Karpas-422 (cell line): Measurements from ENCODE around the gene FAM20A. TPM values are rescaled to one million over a fixed set of nuclear protein-coding genes. Genes with fewer than 3 reads are reported as not detected.

Experiments used
- DNase-seq: peaks from one replicate; pipeline ENCODE4 v3.0.0-alpha.2; 2015
- H2AFZ ChIP-seq: fragments of 200-600 bp; sonication (generic); 2 replicates; pipeline ENCODE4 v1.6.1; 2014; ENCODE audit warnings: antibody characterized with exemption, low read length, mixed read lengths
- H3K27ac ChIP-seq: fragments of 200-600 bp; sonication (generic); 2 replicates; pipeline ENCODE4 v1.5.1; 2014; ENCODE audit warnings: mild to moderate bottlenecking, low read length, moderate library complexity
- H3K27me3 ChIP-seq: fragments of 200-600 bp; sonication (generic); 2 replicates; pipeline ENCODE4 v1.6.1; 2014; ENCODE audit warnings: low read length, mixed read lengths
- H3K36me3 ChIP-seq: fragments of 200-600 bp; sonication (generic); 2 replicates; pipeline ENCODE4 v1.6.1; 2014; ENCODE audit warnings: low read length, mixed read lengths; ENCODE audit not compliant: insufficient read depth
- H3K4me1 ChIP-seq: fragments of 200-600 bp; sonication (generic); 2 replicates; pipeline ENCODE4 v1.6.1; 2014; ENCODE audit warnings: mild to moderate bottlenecking, low read length, mixed read lengths
- H3K4me2 ChIP-seq: fragments of 200-600 bp; sonication (generic); 2 replicates; pipeline ENCODE4 v1.6.1; 2014; ENCODE audit warnings: low read length, low read depth, mild to moderate bottlenecking; ENCODE audit not compliant: poor library complexity, severe bottlenecking
- H3K4me3 ChIP-seq: fragments of 200-600 bp; sonication (generic); 2 replicates; pipeline ENCODE4 v1.5.1; 2014; ENCODE audit warnings: mild to moderate bottlenecking, antibody characterized with exemption, low read length, mixed read lengths
- H3K79me2 ChIP-seq: fragments of 200-600 bp; sonication (generic); 2 replicates; pipeline ENCODE4 v1.6.1; 2014; ENCODE audit warnings: mild to moderate bottlenecking, low read length, mixed read lengths
- H3K9ac ChIP-seq: fragments of 200-600 bp; sonication (generic); 2 replicates; pipeline ENCODE4 v1.6.0; 2014; ENCODE audit warnings: low read length
- H3K9me2 ChIP-seq: fragments of 200-600 bp; sonication (generic), shearing (Covaris generic); replicated peaks from 2 replicates; pipeline ENCODE4 v1.6.0; 2014; ENCODE audit warnings: mild to moderate bottlenecking, low read length, moderate library complexity; ENCODE audit not compliant: insufficient read depth
- H3K9me3 ChIP-seq: fragments of 300-700, 200-600 bp; sonication (generic); 2 replicates; pipeline ENCODE4 v1.6.1; 2014; ENCODE audit warnings: low read length, mixed read lengths
- H4K20me1 ChIP-seq: fragments of 200-600 bp; sonication (generic); 2 replicates; pipeline ENCODE4 v1.6.1; 2014; ENCODE audit warnings: mild to moderate bottlenecking, antibody characterized with exemption, low read length, low read depth; ENCODE audit not compliant: insufficient read depth
- total RNA-seq: library from RNA; depleted of rRNA; stranded (reverse); fragments of >200 nt; shearing (Covaris generic); gene quantifications from 2 replicates; pipeline ENCODE4 v1.2.3, GENCODE V29; 2014; ENCODE audit warnings: low replicate concordance

The FAM20A gene
- total RNA-seq, 1 experiment from 2014 or later = not detected

DNA sequence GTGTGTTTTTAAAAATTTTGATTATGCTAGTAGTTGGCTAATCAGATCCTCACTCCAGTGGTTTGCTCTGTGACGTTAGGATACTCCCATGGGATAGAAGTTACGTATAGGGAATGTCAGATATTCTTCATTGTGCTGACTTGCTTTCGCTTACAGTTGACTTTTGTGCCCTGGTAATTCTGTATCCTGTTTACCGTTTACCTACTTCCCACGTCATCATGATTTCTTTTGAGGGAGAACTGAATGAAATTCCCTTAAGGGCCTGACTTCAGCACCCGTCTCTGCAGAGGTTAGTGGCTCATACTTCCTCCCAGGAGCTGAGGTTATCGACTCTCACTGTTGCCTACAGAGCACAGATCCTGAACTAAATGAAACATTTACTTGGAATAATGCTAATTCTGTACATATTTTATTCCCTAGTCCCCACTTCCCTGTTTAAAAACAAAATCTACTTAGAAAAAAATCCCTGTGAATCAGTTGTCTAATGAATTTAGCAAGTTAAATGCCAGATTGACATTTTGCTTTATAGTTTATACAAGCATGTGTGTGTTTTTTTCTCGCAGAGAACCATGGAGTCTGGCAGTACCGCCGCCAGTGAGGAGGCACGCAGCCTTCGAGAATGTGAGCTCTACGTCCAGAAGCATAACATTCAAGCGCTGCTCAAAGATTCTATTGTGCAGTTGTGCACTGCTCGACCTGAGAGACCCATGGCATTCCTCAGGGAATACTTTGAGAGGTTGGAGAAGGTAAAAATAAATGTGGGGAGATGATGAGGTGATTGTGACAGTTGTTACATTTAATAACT is 86.1 kb downstream of the FAM20A start:
- Histone ChIP-seq H4K20me1 (peaks cover 20% of the 10 kb centered on the region), H2AFZ (no peak overlapping the region), H3K36me3 (peaks cover 51% of the 10 kb centered on the region), H3K4me3 (peak overlapping the region; percentile 76), H3K4me2 (peak overlapping the region; percentile 92), H3K9ac (0 out of 2 replicates have a peak overlapping the region, but pooled peaks have one; percentile 93), H3K27me3 (no peaks in the 10 kb centered on the region), H3K79me2 (peaks cover 75% of the 10 kb centered on the region), H3K4me1 (peaks cover 36% of the 10 kb centered on the region), H3K9me2 (no peaks in the 10 kb centered on the region), H3K27ac (0 out of 2 replicates have a peak overlapping the region, but pooled peaks have one; percentile 86), H3K9me3 (no peaks in the 10 kb centered on the region)
- no peak for DNase-seq

- Histone ChIP-seq H3K9ac (peak overlapping the region; percentile 93), H3K4me2 (peak overlapping the region; percentile 92), H2AFZ (no peak overlapping the region), H3K27ac (peak overlapping the region; percentile 86), H3K27me3 (no peaks in the 10 kb centered on the region), H3K9me2 (no peaks in the 10 kb centered on the region), H3K4me1 (peaks cover 44% of the 10 kb centered on the region), H3K79me2 (peaks cover 64% of the 10 kb centered on the region), H4K20me1 (peaks cover 20% of the 10 kb centered on the region), H3K36me3 (peaks cover 40% of the 10 kb centered on the region), H3K4me3 (peak overlapping the region; percentile 76), H3K9me3 (no peaks in the 10 kb centered on the region)
- DNase-seq = no peak
Observed at GRCh38 chr17:68513932-68514331, 87.2 kb downstream of the FAM20A start.

DNA sequence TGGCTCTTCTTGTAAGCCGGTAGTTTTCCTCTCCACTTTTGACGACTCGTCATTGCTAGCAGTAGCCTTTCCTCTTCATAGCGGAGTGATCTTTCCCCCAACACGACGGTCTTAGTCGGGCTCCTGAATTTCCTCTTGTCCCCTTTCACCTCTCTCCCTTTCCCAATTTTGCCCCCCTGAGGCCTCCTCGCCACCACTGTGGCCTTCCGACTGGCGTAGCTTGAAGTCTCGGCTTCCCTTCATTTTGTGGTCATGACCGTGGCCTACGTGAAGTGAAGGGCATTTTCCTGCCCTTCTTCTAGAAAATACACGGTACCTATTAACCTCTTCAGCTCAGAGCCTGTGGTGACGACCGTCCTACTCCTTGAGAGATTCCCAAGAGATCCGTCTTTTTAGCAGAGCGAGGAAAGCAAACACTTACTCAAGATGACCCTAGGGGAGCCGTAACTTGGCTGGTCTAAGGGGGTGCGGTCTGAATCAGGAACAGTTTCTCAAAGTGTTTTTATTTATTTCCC is 88.2 kb downstream of the FAM20A start:
- DNase-seq = peak; percentile 53
- Histone ChIP-seq H4K20me1 (peaks cover 20% of the 10 kb centered on the region), H2AFZ (no peak overlapping the region), H3K27me3 (no peaks in the 10 kb centered on the region), H3K4me1 (peaks cover 44% of the 10 kb centered on the region), H3K79me2 (peaks cover 57% of the 10 kb centered on the region), H3K36me3 (peaks cover 31% of the 10 kb centered on the region), H3K9ac (peak overlapping the region; percentile 93), H3K27ac (peak overlapping the region; percentile 86), H3K9me2 (no peaks in the 10 kb centered on the region), H3K9me3 (no peaks in the 10 kb centered on the region), H3K4me3 (peak overlapping the region; percentile 76), H3K4me2 (peak overlapping the region; percentile 92)

DNA sequence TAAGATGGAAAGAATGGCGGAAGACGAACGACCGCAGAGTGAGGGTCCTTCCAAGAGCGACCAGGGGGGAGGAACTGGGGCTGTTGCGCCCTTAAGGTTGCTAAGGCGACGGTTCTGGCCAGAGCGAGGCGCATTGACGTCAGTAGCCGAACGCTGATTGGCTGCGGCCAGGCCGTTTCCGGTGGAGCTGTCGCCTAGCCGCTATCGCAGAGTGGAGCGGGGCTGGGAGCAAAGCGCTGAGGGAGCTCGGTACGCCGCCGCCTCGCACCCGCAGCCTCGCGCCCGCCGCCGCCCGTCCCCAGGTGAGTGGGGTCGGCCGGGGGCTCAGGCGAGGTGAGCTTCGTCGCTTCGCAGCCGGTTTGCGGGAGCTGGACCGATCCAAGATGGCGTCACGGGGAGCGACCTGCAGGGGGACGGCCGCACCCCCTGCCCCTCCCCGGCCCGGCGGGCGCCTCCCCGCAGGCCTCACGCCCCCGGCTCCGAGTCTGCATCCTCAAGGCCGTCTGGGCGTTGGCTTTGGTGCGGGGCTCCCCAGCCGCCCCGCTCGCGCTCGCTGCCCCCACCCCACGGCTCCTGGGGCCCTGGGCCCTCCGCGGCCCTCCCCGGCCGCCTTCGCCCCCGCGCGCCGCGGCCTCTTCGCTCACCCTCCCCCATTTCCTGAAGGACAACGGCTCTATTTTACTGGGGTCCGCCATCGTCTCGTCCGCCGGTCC is 88.8 kb downstream of the FAM20A start, which contains the start of gene PRKAR1A:
Gene PRKAR1A (plus strand): TSS at position 184 of the 713 bp plus-strand sequence. CDS start 2,970 bp downstream, outside the sequence.
- no peaks in the 10 kb centered on the region for H3K27me3 ChIP-seq
- H3K79me2 ChIP-seq = peaks cover 51% of the 10 kb centered on the region
- peak; percentile 98 for DNase-seq
- H3K4me1 ChIP-seq = peaks cover 44% of the 10 kb centered on the region
- H3K9ac ChIP-seq = peak within 1 kb of the TSS; percentile 93
- peaks cover 20% of the 10 kb centered on the region for H4K20me1 ChIP-seq
- H3K27ac ChIP-seq = peak within 1 kb of the TSS; percentile 86
- peak within 1 kb of the TSS; percentile 76 for H3K4me3 ChIP-seq
- H3K4me2 ChIP-seq = peak within 1 kb of the TSS; percentile 92
- H2AFZ ChIP-seq = peak within 1 kb of the TSS; percentile 78
- no peaks in the 10 kb centered on the region for H3K9me3 ChIP-seq
- H3K9me2 ChIP-seq = no peaks in the 10 kb centered on the region
- H3K36me3 ChIP-seq = peaks cover 25% of the 10 kb centered on the region

GRCh38 chr17:68511671-68512246 is 89.4 kb downstream of the FAM20A start:
- Histone ChIP-seq H3K9me2 (no peaks in the 10 kb centered on the region), H3K36me3 (peaks cover 19% of the 10 kb centered on the region)

GRCh38 chr17:68511254-68511670 is 89.9 kb downstream of the FAM20A start:
- Histone ChIP-seq H3K9me2 (no peaks in the 10 kb centered on the region), H3K4me2 (peak overlapping the region; percentile 92), H2AFZ (peak overlapping the region; percentile 6; the same call in 1 of the 2 replicates), H3K27ac (peak overlapping the region; percentile 86), H3K4me1 (peaks cover 44% of the 10 kb centered on the region), H3K9me3 (no peaks in the 10 kb centered on the region), H4K20me1 (peaks cover 20% of the 10 kb centered on the region), H3K79me2 (peaks cover 40% of the 10 kb centered on the region), H3K9ac (peak overlapping the region; percentile 93), H3K4me3 (peak overlapping the region; percentile 76), H3K27me3 (no peaks in the 10 kb centered on the region), H3K36me3 (peaks cover 14% of the 10 kb centered on the region)
- no peak for DNase-seq

More at GRCh38 chr17:68511671-68512246, 89.4 kb downstream of the FAM20A start:
- H3K27ac ChIP-seq = peak overlapping the region; percentile 86
- peaks cover 44% of the 10 kb centered on the region for H3K4me1 ChIP-seq
- H3K9ac ChIP-seq = peak overlapping the region; percentile 93
- H4K20me1 ChIP-seq = peaks cover 20% of the 10 kb centered on the region
- H2AFZ ChIP-seq = peak overlapping the region; percentile 78
- peak; percentile 92 for DNase-seq
- peaks cover 44% of the 10 kb centered on the region for H3K79me2 ChIP-seq
- peak overlapping the region; percentile 76 for H3K4me3 ChIP-seq
- no peaks in the 10 kb centered on the region for H3K27me3 ChIP-seq
- H3K4me2 ChIP-seq = peak overlapping the region; percentile 92
- H3K9me3 ChIP-seq = no peaks in the 10 kb centered on the region

- H3K27me3 ChIP-seq = no peaks in the 10 kb centered on the region
- peak; percentile 59 for DNase-seq
- H2AFZ ChIP-seq = peak overlapping the region; percentile 80; the same call in 1 of the 2 replicates
Observed at GRCh38 chr17:68509141-68510057, 91.8 kb downstream of the FAM20A start.

More at GRCh38 chr17:68509141-68510057, 91.8 kb downstream of the FAM20A start:
- Histone ChIP-seq H3K27ac (peak overlapping the region; percentile 59), H3K9me3 (no peaks in the 10 kb centered on the region), H3K4me3 (no peak overlapping the region), H3K9ac (peak overlapping the region; percentile 15; the same call in 1 of the 2 replicates), H3K9me2 (no peaks in the 10 kb centered on the region), H3K4me2 (no peak overlapping the region), H3K4me1 (peaks cover 35% of the 10 kb centered on the region), H4K20me1 (peaks cover 14% of the 10 kb centered on the region), H3K36me3 (no peaks in the 10 kb centered on the region), H3K79me2 (peaks cover 22% of the 10 kb centered on the region)
